Hippocampal formation (tissue), 2 donors: ENCODE data around the gene CHRNA4.

Experiments used
- DNase-seq, 2 donors: peaks; one replicate each; lab custom pipeline; 2025; lab: John Stamatoyannopoulos, UW

CHRNA4 gene

DNA sequence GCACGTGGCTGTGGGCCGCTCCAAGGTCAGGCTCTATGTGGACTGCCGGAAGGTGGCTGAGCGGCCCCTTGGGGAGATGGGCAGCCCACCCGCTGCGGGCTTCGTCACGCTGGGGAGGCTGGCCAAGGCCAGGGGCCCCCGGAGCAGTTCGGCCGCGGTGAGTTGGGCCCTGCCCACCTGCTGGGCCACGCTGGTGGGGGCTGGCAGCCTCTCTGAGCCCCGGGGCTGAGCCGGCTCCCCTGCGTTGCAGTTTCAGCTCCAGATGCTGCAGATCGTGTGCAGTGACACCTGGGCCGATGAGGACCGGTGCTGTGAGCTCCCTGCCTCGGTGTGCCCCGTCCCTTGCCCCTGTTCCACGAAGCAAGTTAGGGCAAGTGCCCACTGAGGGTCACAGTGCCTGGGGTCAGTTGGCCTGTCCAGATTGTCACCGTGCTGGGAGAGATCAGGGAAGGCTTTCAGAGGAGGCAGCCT is 41.1 kb downstream of the CHRNA4 start:
- DNase-seq, result no peak

DNA sequence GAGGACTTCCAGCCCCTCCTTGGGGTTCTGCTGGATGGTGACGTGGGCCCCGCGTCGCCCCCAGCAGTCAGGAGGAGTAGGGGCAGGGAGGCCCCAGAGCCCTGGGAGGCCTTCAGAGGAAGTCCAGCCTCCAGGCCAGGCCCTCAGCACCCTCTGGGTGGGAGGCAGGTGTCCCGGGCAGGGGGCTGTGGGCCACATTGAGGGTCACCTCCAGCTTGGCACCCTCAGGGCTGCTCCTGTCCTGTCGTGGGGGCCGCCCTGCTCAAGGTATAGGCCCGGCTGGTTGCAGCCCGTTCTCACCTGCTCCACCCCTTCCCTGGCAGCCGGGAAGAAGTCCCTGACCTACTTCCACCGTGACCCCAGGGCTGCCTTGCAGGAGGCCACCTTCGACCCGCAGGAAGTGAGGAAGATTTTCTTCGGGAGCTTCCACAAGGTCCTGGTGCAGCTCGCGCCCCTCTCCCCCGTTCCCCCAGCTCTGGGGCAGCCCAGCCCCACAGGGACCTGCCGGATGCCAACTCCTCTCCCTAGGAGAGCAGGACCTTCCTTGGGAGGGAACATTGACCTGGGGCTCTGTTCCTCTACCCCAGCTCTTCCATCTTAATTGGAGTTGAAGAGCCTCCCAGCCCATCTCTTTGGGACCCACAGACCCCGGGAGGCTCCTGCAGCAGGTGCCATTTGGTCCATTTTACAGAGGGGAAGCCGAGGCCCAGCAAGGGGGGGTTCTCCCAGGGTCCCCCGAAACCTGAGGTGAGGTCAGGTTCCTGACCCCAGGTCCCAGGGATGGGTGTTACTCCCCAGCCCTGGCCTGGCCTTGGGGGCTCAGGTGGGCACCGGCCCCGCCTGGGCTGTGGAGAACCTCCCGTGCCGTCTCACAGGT is 41.7 kb downstream of the CHRNA4 start:
- no peak for DNase-seq

DNA sequence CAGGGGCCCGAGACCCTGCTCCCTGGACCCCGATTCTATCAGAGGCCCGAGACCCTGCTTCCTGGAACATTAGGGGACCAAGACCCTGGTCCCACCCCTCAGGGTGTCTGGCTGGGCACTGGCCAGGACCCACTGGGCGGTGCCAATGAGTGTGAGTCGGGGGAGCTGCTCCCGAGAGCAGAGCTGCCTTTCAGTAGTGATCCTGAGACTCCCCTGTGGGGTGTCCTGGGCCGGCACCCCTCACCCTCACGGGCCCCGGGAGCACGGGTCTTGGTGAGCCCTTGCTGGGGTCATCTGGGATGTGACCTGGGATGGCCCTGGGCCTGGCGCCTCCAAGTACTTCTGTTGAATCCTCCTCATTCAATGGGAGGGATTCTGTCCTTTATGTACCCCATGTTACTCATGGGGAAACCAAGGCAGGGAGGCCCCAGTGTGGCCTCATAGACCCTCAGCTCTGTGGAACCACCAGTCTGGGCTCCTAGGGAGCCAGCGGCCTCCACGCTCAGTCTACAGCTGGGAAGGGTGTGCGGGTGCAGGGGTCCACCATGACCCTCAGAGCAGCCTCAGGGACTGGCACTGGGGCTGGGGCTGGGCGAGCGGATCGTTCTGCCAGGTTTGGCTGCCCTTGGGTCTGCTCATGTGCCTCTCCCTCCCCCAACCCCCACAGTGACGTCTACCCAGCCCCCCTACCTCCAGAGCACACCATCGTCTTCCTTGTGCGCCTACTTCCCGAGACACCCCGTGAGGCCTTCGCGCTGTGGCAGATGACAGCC is 42.6 kb downstream of the CHRNA4 start:
- no peak for DNase-seq

DNA sequence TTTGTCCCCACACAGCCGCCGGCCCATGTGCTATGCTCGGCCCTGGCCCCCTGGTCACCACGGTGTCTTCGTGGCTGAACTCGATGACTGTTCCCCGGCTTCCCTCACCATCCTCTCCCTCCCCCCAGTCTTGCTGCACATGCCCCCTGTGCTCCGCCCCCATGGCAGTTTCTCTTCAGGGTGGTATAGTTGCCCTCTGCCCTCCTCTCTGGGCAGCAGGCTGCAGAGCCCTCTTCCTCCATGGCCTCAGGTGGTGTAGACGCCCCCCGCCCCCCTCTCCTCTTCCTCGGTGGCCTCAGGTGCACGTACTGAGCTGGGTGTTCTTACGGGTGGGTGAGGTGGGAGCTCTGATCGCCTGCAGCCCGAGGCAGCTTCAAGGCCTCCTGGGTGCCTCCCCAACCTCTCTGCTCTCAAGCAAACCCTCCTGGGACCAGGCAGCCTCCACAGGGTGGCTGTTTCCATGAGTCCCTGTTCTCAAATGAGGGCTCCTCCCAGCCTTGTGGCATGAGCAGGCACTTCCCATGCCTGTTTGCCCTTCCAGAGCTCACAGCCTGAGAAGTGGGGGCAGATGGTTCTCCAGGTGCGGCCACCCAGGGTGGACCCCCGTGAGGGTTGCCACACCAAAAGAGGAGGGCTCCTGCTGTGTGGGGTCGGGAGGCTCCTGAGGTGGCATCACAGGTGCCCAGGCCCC is 43.4 kb downstream of the CHRNA4 start:
- no peak for DNase-seq

DNA sequence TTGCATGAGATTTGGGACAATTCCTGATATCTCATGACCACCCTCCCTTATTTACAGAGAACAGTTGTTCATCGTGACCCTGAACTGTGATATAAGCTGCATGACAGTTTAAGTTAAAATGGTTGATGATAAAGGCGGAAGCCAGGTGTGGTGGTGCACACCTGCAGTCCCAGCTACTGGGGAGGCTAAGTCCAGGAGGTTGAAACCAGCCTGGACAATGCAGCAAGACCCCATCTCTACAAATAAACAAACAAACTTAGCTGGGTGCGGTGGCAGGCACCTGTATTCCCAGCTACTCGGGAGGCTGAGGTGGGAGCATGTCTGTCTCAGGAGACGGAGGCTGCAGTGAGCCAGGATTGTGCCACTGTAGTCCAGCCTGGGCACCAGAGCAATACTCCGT is 44.1 kb downstream of the CHRNA4 start:
- DNase-seq, result no peak

GRCh38 chr20:63316502-63316921 is 44.6 kb downstream of the CHRNA4 start:
- DNase-seq, result no peak

- DNase-seq, result no peak
Measured at GRCh38 chr20:63315731-63316491, 45.2 kb downstream of the CHRNA4 start.

DNA sequence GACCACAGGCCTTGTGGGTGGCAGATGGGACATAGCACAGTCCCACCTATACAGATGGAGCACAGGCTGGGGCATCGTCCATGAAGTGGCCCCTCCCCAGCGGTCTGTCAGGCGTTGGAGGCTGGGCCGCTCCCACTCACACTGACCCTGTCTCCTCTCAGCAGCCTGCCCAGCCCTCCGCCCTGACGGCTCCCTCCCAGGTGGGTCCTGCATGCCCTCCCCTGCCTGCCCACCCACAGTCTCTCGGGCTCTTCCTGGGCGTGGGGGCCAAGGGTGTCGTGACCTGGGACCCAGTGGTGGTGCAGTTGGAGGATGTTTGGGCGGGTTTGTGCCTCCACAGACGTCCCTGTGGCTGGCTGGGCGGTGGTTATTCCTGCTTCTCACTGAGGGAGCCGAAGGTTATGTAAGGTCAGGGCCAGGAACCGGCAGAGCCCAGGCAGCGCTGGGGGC is 45.9 kb downstream of the CHRNA4 start:
- no peak for DNase-seq

- no peak for DNase-seq
Measured at GRCh38 chr20:63314566-63315239, 46.4 kb downstream of the CHRNA4 start.

GRCh38 chr20:63314015-63314471 is 47.1 kb downstream of the CHRNA4 start:
- DNase-seq, result no peak

DNA sequence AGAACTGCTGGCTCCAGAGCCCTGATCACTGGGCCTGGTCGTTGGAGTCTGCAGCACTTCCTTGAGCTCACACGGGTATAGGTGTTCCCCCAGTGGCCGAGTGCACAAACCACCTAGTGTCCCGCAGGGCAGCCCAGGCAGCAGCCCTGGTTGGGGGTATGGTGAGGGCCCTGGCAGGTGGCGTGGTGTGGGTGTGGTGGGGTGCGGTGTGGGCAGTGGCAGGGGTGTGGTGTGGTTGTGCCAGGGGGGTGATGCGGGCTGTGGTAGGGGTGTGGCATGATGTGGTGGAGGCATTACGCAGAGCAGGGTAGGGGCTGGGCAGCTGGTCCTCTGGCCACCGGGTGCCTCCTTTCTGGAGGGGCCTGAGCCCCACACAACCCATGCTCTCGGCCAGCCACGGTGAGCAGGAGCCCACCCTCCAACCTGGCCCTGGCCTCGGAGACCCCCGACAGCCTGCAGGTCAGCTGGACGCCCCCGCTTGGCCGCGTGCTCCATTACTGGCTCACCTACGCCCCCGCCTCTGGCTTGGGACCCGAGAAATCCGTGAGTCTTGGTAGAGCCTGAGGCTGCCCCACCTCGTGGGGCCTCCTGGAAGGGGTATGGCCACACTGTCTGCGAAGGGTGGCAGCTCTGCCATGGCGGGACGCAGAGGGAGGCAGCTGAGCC is 47.7 kb downstream of the CHRNA4 start:
- no peak for DNase-seq

GRCh38 chr20:63312690-63313348 is 48.3 kb downstream of the CHRNA4 start:
- DNase-seq, result no peak

DNA sequence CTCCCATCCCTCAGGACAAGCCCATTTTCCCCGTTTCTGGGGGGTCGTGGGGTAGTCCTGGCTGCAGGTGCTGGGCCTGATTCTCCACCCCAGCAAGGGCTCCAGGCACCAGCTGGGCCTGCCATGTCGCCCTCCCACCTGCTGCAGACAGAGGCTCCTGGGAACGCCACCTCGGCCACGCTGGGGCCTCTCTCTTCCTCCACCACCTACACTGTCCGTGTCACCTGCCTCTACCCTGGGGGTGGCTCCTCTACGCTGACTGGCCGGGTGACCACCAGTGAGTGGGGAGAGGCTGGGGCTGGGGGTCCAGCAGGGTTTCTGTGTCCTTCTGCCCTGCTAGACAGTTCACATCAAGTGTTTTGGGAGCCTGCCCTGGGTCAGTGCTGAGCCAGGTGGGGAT is 48.9 kb downstream of the CHRNA4 start:
- no peak for DNase-seq

- no peak for DNase-seq
Measured at GRCh38 chr20:63311833-63312243, 49.3 kb downstream of the CHRNA4 start.

GRCh38 chr20:63311186-63311832 is 49.8 kb downstream of the CHRNA4 start:
- no peak for DNase-seq

DNA sequence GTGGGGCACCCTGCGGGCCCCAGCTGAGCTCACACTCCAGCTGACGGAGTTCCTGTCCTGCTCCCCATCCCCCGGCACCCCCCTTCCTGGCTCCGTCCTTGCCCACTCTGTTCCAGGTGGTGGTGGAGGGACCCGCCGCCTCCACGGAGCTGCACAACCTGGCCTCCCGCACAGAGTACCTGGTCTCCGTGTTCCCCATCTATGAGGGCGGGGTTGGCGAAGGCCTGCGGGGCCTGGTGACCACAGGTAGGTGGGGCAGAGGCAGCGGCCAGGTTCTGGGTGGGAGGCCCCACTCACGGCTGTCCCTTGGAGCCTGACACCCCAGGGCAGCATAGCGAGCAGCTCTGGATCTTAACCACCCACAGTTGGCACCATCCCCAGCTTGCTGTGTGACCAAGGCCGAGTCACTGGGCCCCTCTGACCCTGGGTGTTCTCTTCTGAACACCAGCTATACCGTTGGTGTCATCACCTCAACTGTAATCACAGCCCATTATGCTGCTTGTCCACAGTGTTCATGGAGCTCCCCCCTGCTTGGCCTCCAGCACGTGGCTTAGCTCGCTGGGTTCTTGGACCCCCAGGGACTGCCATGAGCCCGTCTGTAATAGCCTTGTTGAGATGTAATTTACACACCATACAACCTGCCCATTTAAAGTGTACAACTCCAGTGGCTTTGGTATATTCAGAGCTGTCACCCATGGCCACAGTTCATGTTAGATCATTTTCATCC is 50.7 kb downstream of the CHRNA4 start:
- no peak for DNase-seq

- DNase-seq, result no peak
Measured at GRCh38 chr20:63309261-63310071, 51.7 kb downstream of the CHRNA4 start.
